Measurements from ENCODE around the gene OSBPL2.

OSBPL2 gene

GRCh38 chr20:62287759-62288534 is 49.6 kb downstream of the OSBPL2 start:
- no peak for DNase-seq

- no peak for DNase-seq
Measured at GRCh38 chr20:62288535-62289105, 50.3 kb downstream of the OSBPL2 start.

GRCh38 chr20:62289131-62289530 is 50.8 kb downstream of the OSBPL2 start:
- no peak for DNase-seq

GRCh38 chr20:62289898-62290297 is 51.6 kb downstream of the OSBPL2 start:
- DNase-seq: no peak

GRCh38 chr20:62291251-62292066 is 53.1 kb downstream of the OSBPL2 start:
- DNase-seq: no peak

- no peak for DNase-seq
Measured at GRCh38 chr20:62292108-62292507, 53.8 kb downstream of the OSBPL2 start.

GRCh38 chr20:62293111-62293784 is 54.9 kb downstream of the OSBPL2 start:
- DNase-seq: no peak

- no peak for DNase-seq
Measured at GRCh38 chr20:62293946-62294345, 55.6 kb downstream of the OSBPL2 start.

GRCh38 chr20:62294516-62294915 is 56.2 kb downstream of the OSBPL2 start:
- DNase-seq: no peak

GRCh38 chr20:62296724-62297448 is 58.6 kb downstream of the OSBPL2 start:
- DNase-seq: no peak

GRCh38 chr20:62297449-62298227 is 59.3 kb downstream of the OSBPL2 start:
- DNase-seq: no peak

GRCh38 chr20:62298577-62299249 is 60.4 kb downstream of the OSBPL2 start:
- DNase-seq: no peak

- no peak for DNase-seq
Measured at GRCh38 chr20:62299666-62300236, 61.4 kb downstream of the OSBPL2 start.

- DNase-seq: no peak
Measured at GRCh38 chr20:62300319-62300718, 62.0 kb downstream of the OSBPL2 start.

GRCh38 chr20:62301111-62301668 is 62.9 kb downstream of the OSBPL2 start:
- no peak for DNase-seq

GRCh38 chr20:62301773-62302340 is 63.5 kb downstream of the OSBPL2 start:
- DNase-seq: peak; percentile 63 to 80 (median 76)

- peak; percentile 85 to 95 (median 93) for DNase-seq
Measured at GRCh38 chr20:62302341-62303061, 64.2 kb downstream of the OSBPL2 start, which contains the start of gene ADRM1. Gene ADRM1 (plus strand): TSS chr20:62302997. CDS start chr20:62303569, 572 bp downstream.

GRCh38 chr20:62303062-62303339 is 64.7 kb downstream of the OSBPL2 start:
- DNase-seq: no peak
